HG03460 (cell line): ENCODE data around the gene ATRIP.

Experiments used
- ATAC-seq: cut with Tn5 transposase; IDR thresholded peaks from one replicate; pipeline ENCODE4 v1.9.1; 2021; ENCODE audit not compliant: unreplicated experiment

The ATRIP gene

DNA sequence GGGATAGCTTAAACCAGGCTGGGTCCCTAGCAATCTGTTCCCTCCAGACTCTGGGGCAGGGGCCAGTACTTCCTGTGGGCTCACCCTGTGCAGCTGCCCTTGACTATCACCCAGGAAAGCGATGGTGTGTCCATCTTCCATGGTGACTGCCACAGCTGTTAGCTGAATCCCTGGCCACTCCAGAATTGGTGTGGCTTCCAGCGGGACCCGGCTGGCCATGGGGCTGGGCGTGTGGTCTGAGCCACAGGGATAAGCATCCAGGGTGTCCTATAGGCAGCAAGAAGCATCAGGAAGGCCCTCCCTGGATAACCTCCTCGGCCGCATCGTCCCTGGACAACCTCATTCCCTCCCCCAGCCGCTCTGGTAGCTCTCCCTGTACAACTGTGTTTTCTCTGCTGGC lies 23.9 kb upstream of the ATRIP start:
- ATAC-seq = no peak

DNA sequence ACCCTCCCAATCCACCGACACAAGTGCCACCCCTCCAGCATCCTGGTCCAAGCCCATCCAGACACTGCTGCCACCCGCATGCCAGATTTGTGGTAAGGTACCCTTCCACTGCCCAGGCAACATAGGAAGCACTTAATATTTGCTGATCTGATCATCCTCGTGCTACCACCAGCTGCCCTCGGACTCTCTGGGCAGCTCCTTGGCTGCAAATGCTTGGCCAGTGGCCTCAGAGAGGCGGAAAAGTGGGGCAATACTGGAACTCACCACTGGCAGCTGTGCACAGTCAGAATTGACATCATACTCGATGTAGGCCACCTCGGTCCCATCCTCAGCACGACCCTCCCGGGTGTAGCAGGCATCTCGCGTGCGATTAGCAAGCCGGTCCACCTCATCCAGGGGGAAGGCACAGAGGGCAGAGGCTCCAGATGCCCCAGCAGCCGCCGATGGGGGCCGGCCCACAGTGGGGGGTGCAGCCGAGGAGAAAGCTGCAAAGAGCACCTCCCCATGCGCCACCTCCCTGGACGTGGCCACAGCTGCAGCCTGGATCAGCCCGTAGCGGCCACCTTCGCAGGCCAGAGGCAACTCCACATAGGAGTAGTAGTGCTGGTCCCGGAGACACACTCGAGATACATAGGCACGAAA lies 23.2 kb upstream of the ATRIP start:
- no peak for ATAC-seq

DNA sequence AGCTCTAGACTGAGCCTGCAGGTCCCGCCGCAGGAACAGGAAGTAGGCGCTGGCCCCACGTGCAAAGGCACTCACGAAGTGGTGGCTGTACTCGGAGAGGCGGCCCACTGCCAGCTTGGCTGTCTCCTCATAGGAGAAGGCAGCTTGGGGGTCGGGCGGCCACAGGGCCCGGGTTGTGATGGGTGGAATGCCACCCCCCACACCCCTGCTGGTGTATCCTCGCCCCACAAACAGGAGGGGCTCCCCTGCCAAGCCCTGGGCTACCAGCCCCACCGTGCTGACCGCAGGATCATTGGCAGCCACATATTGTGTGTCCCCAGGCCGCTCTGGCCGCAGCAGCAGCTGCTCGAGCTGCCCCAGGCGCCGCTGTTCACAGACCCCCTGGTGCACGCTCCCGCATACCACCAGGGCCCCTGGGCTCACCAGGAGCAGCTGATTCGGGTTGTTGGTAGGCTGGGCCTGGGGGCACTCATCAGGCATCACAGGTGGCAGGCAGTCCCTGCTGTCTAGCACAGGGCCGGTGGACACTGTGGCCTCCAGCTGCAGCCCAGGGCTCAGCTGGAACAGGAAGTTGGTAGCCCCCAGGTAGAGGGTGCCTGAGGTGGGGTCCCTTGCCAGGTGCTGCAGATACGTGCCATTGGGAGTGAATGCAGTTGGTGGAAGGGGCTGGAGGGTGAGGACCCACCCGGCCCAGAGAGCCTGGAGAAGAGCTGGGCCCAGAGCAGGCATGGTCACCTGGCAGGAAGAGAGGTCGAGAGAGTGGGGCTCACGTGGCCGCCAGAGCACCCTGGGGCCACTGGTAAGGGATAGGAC lies 22.4 kb upstream of the ATRIP start:
- ATAC-seq = no peak

DNA sequence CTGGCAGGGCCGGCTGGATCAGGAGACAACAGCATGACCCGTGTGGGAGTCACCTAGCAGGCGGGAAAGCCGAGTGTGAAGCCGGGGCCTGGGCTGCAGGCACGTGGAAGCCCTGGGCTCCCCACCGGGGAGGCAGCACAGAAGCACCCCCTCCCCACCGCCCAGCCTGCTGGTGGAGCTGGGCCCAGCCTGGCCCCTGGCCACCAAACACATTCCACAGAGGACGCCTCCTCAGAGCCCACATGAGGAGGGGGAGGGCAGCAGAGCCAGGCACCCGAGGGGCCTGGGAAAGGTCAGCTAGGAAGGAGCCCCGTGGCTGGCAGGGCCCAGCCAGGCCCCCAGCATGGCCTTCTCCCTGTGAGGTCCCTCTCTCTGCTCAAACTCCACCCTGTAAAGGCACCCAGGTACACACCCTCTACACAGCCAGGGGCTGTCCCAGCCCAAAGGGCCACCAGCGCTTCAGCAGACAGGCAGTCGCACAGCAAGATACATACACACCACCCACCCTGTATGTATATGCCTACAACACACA lies 21.2 kb upstream of the ATRIP start:
- ATAC-seq = no peak

DNA sequence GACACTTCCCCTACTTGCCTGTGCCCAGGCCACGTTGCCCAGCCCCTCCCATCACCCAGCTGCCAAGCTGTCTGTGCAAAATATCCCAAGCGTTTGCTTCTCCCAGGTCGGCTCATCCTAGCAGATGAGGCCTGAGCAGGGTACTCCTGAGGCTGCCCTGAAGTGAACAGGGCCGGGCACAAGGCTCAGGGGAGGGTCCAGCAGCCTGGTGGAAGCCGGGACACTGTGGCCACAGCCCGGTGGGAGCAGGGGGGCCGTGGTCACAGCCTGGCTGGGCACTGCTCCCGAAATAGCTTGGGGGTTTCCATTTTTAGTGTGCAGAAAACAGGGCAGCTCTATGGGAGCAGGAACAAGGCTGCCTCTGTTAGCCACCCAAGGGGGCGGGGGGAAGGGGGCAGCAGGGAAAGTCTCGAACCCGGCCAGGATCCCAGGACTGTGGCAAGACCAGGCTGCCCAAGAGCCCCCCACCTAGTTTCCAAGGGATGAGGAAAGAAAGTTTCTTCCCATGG lies 20.1 kb upstream of the ATRIP start:
- ATAC-seq = no peak

DNA sequence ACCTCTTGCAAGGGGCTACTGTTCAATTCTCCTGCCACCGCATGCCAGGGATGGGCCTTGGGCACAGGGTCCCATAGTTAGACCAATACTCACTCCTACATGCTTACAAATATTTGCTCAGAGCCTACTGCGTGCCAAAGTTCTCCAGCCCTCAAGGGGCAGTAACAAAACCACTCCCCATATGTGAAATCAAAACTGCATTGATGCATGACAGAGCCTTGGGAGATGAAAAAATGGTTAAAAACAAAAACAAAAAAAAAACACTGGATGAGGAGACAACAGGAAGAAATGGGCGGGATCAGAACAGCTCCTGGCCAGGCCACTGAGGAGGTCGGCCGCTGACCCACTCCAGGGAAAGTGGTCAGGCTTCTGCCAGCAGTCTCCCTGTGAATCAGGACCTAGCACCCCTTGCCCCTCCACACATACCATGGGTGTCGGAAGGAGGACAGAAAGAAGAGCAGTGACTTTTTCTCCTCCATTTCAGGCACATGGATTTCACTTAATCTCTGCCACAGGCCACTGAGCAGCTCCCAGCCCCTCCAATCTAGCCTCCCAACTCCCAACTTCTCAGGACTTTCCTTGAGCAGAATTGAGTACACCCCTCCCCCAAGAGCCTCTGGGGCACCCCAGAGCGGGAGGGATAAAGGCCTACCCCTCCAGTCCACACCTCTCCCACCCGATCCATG lies 19.4 kb upstream of the ATRIP start:
- ATAC-seq = no peak

DNA sequence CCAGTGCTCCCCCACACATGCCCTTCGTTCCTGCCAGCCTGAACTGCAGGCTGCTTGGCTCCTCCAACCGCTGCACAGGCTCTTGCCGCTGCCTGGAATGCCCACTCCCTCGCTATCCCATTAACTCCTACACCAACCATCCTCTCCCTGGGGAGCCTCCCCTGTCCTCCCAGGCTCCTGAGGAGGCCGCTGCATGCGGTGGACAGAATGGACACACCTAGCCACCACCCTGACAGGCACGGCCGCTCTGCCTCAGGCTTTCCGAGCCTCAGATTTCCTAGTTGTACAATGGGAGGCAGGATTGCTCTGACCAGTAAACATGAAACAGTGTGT lies 18.9 kb upstream of the ATRIP start:
- no peak for ATAC-seq

DNA sequence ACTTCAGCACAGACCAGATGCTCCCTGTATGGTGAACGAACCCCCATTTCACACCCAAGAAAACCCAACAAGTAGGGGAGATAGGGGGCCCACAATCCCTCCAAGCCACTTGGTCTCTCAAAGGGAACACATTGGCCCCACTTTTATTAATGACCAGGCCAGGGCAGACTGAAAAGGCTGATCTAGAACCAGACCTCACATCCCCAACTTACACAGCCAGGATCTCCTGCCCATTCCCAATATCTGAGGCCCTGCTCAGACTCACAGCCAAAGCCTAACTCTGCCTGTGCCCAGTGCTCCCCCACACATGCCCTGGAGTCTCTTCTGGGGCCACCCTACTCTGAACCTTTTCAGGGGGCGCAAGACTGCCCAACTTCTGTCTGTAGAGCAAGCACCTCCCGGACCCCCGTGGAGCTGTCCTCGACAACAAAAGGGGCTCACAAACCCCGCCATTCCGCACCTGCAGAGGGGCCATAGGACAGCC lies 18.4 kb upstream of the ATRIP start:
- ATAC-seq = no peak

DNA sequence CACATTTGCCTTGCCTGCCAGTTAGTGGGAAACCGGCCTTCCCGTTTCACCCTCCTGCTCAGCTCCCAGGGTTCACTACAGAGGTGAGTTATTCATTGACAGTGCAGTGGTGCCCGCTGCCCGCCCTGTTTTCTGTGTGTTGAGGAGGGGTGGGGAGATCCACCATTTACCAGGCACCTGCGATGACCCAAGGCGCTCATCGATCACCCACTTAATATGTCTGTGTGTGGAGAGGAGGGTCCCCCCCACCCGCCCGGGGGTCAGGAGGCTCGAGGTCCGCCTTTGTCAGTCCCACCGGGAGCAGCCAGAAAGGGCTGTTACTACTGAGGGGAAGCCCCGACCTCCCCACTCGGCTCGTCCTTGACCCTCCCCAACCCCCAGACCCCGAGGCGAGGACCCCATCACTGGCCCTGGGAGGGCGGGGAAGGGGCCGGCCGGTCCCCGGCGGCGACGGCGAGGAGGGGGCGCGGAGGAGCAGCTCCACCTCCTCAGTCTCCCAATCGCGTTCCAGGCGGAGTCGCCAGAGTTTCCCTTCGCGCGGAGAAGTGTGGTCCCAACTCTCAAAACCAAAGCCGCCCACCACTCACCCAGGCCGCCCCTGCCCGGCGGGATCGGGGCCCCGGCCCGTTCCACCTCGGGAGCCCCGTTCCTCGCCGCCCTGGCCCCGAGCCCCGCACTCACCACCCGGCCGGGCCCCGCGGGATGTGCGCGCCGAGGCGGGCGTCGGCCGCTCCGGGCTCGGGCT lies 17.8 kb upstream of the ATRIP start:
- no peak for ATAC-seq

DNA sequence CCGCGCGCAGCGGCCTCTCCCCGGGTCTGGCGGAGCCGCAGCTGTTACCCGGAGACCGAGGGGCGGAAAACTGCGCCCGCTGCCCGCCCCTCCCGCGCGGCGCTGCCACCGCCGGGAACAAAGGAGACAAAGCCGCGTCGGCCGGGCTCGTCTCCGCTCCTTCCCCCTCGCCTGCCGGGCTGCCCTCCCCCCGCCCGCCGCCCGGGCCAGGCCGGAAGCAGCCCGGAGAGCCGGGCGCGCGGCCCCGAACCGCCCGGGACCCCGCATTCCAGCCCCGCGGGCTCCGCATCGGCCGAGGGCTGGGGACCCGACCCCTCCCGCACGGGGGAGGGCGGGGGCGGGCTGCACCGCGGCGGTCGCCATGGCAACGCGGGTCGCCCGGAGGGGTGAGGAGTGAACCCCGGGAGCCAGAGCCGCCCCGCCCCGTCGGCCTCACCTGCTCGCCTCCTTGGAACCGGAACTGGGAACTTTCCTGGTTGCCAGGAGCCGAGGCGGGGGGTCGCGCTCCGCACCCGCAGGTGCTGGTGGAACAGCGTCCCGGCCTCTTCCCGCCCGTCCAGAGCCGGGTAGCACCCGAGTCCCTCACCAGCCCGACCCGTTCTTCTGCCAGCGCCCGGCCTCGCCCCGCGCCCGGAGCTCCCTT lies 17.1 kb upstream of the ATRIP start:
- no peak for ATAC-seq

DNA sequence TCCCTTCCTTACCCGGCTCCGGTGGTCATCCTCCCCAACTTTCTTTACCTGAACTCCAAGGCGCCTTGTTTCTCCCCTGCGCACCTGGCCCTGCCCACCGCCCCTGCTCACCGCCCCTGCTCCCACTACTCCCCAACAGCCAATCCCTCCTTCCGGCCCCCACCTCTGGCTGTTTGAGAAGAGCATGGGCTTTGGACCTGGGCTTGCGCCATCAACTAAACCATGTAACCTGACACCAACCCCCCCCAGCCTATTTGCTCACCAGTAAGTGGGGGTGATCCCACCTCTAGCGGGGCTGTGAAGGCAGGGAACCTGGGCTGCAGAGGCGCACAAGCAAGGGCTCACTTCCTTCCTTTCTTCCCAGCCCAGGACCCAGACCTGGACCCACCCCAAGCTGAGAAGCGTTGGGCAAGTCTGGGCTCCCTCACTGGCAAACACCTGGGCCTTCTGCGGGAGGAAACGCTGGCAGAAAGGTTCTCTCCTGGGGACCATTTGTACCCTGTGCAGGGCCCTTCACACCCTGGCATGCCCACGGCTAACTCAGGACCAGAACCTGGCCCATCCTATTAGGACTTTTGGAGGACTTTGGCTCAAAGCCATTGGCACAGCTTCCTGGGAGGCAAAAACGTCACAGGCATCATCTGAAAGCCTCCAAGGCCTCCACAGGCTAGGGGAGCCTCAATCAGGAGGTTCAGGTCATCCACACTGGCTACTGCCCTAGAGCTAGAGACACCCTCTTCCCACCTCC lies 16.4 kb upstream of the ATRIP start, which contains the start of gene PLXNB1:
TSS of gene PLXNB1 (minus strand) at position 127 of the 748 bp plus-strand sequence. CDS start 5,475 bp downstream, outside the sequence.
- ATAC-seq = no peak

DNA sequence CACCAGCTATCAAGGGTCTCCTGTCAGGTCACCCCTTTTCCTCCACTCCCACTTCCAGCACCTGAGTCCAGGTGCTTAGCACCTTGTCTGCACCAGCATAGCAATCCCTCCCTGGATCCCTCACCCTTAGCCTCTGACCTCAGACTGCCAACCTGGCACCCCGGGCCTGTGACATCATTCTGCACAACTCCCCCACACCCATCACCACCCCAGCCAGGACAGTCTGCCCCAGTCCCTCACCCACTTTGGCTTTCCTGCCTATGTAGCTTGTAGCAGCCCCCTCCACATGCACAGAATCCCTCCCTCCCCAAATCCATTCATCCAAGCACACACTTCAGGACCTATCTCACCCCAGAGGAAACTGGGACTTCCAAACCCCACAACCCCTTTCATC lies 15.8 kb upstream of the ATRIP start:
- ATAC-seq = no peak

DNA sequence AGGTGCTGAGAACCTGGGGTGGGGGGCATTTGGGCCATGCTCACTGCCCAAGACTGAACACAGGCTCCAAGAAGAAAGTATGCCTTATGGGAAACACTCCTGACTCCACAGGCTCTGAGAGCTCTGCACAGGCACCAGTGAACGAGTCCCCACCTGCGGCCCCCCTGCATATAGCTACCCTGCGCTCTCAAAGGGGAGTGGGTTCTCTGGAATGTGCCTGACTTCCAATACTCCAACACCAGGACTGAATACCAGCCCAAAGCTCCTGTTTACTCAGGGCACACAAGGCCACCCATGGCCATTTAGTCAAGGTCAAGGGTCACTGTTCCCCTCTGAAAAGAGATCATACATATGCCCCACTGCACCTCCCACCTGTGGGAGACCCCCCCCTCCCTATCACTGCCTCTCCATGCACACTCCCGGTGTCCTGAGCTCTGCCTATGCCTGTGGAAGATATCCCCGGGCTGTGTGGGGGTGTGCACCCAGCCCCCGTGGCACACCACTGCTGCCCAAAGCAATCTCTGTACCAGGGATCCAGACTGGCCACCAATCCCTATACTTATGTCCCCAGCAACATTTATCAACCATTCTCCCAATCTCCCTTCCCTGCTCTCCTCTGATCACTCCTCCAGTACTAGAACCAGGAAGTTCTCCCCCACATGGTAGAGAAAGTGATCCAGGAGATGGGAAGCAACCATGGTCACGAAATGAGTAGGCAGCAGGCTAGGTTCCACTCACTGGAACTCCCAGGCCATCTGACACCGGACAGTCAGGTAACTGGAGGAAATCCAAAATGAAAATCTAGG lies 15.1 kb upstream of the ATRIP start:
- no peak for ATAC-seq

DNA sequence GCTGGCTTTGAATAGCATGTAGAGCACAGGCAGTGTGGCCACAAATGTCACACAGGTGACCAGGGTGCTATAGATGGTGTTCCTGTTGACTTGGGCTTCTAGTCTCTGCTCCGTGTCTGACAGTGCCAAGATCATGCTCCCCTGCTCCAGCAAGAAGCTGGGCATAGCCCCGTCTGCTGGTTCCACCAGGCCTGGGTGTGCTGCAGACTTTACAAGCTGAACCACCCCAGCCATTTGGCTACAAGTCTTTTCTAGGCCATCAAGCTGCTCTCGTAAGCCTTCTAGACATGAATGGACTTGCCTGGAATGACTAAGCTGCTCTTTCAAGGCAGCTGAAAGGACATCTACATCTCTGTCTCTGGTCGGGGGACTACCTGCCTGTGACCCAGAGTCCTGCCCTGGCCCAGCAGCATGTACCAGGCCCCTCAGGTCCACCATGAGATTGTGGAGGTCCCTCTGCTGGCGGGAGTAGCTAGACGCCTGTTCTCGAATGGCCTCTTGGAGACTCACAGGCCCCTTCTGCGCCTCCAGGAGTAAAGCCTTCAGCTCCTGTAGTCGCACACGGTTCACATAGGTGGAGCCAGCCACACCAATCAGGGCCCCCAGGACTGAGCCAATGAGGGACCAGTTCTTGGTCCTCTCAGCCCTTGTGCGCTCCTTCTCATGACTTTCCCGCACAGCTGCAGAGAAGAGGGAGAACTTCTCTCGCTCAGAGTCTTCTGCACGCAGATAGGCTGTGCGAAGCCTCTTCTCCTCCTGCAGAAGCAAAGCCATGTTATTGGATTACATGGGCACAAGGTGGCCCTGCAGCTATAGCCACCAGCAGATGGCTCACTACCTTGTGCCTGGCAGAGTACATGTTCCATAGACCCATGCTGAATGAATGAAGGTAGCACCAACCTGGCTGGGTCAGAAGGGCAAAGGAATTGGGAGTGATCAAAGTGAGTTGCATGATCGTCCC lies 13.8 kb upstream of the ATRIP start:
- no peak for ATAC-seq

DNA sequence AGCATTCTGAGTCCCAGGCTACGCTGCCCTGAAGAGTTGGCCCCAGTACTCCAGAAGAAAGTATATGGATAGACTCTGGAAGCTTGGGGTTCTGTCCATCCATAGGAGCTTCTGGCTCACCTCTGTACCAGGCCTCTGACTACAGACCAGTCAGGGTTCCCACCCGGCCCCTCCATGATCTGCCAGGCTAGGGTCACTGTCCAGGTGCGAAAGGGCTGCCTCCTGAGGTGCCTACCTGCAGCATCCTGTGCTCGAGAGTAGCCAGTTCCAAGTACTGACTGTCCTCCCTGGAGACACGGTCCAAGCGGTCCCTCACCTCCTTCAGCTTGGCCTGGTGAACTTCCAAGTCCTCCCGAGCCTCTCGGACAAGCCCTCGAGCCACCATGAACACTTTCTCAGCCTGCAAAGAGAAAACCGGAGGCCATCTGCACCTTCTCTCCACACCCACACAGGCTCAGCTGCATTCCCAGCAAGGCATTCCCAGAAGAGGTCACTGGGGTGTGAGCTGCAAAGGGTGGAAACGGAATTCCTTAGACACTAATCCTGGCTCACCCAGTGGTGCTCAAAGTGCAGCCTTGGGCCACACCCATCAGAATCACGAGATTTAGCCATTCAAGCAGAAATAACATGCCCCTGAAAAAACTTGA lies 12.9 kb upstream of the ATRIP start:
- ATAC-seq = no peak

DNA sequence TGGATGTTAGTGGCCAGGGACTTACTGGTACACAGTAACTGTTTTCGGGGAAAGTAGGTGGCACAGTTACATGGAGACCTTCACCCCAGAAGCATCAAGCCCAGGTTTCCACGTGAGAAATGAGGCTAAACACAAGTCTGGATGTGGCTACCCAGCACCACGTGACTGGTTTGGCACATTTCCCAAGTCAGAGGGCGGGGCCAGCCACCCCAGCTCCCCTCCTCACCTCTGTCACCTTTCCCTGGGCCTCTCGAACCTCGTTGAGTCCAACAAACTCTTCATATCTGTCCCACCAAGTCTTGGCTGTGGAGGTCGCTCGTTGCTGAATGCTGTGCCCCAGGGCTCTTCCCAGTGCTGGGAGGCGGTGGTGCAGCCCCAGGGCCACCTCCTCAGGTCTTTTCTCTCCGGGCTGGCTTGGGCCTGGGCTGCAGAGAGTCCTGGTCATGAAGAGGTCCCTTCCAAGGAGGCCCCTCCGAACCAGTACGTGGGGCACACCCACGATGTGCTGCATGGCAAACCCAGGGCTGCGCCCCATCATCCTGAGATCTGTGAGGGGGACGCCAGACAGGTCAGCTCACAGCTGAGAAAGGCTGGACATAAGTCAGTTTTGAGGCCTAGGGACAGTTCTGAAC lies 11.8 kb upstream of the ATRIP start:
- no peak for ATAC-seq

DNA sequence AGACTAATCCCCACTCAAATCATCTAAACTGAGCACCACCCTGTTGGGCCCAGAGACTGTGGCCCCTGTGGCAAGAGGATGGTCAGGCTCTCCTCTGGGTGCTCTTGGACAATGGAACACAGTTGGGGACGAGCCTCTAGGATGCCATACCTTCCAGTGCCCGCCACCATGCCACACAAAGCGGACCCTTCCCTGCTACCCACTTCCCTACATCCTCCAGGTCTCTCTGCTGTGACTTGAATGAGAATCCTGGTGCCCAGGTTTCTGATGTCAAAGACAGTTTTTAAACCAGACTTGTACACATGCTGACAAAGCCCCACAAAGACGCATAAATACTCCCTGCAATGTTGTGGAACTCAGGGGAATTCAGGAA lies 11.3 kb upstream of the ATRIP start:
- no peak for ATAC-seq
